ENCODE data around the gene STIM1.

Gene STIM1

GRCh38 chr11:4076774-4077173 is 221.3 kb downstream of the STIM1 start:
- intact Hi-C loops (cut with DNase I), result no loop called here
- no peak for DNase-seq

GRCh38 chr11:4083198-4083597 is 227.7 kb downstream of the STIM1 start:
- intact Hi-C loops (cut with DNase I), result no loop called here
- no peak for DNase-seq

GRCh38 chr11:4084406-4085125 is 229.1 kb downstream of the STIM1 start:
- DNase-seq, result no peak
- intact Hi-C loops (cut with DNase I), result no loop called here

GRCh38 chr11:4085575-4085974 is 230.1 kb downstream of the STIM1 start:
- intact Hi-C loops (cut with DNase I), result no loop called here
- no peak for DNase-seq

GRCh38 chr11:4086575-4087353 is 231.3 kb downstream of the STIM1 start:
- DNase-seq, result no peak
- intact Hi-C loops (cut with DNase I), result no loop called here

GRCh38 chr11:4087551-4087950 is 232.1 kb downstream of the STIM1 start:
- DNase-seq, result no peak
- intact Hi-C loops (cut with DNase I), result no loop called here

GRCh38 chr11:4090258-4090657 is 234.8 kb downstream of the STIM1 start:
- intact Hi-C loops (cut with DNase I), result no loop called here
- DNase-seq, result no peak

GRCh38 chr11:4092026-4092425 is 236.6 kb downstream of the STIM1 start:
- DNase-seq, result no peak
- intact Hi-C loops (cut with DNase I), result no loop called here

GRCh38 chr11:4093519-4094347 is 238.3 kb downstream of the STIM1 start:
- no peak for DNase-seq
- intact Hi-C loops (cut with DNase I), result loop anchor here (1.0 kb wide), 1 partner anchor 21 kb away; no protein-coding TSS in a partner anchor

GRCh38 chr11:4094348-4095291 is 239.2 kb downstream of the STIM1 start, which contains the start of gene RRM1:
TSS of gene RRM1 (plus strand) at chr11:4094799. CDS start at chr11:4095013, 214 bp downstream.
- DNase-seq, result peak; percentile 91 to 99 (median 97)
- intact Hi-C loops (cut with DNase I), result loop anchor here (1.0 kb wide), 1 partner anchor 22 kb away; no protein-coding TSS in a partner anchor

GRCh38 chr11:4095509-4096230 is 240.2 kb downstream of the STIM1 start:
- no peak for DNase-seq
- intact Hi-C loops (cut with DNase I), result no loop called here

- DNase-seq, result no peak
- intact Hi-C loops (cut with DNase I), result no loop called here
These were observed 242.7 kb downstream of the STIM1 start for GRCh38 chr11:4098026-4098621.

- intact Hi-C loops (cut with DNase I), result no loop called here
- DNase-seq, result no peak
These were observed 247.2 kb downstream of the STIM1 start for GRCh38 chr11:4102711-4103110.

- intact Hi-C loops (cut with DNase I), result no loop called here
- no peak for DNase-seq
These were observed 247.8 kb downstream of the STIM1 start for GRCh38 chr11:4103269-4103668.

- intact Hi-C loops (cut with DNase I), result no loop called here
- no peak for DNase-seq
These were observed 250.5 kb downstream of the STIM1 start for GRCh38 chr11:4105916-4106315.

- intact Hi-C loops (cut with DNase I), result no loop called here
- no peak for DNase-seq
These were observed 256.4 kb downstream of the STIM1 start for GRCh38 chr11:4111834-4112233.

- no peak for DNase-seq
- intact Hi-C loops (cut with DNase I), result no loop called here
These were observed 259.7 kb downstream of the STIM1 start for GRCh38 chr11:4115128-4115527.

- no peak for DNase-seq
- intact Hi-C loops (cut with DNase I), result no loop called here
These were observed 262.6 kb downstream of the STIM1 start for GRCh38 chr11:4118107-4118506.

- DNase-seq, result no peak
- intact Hi-C loops (cut with DNase I), result no loop called here
These were observed 267.8 kb downstream of the STIM1 start for GRCh38 chr11:4123218-4123617.
